ENCODE data around the gene C13orf42.

C13orf42 gene

DNA sequence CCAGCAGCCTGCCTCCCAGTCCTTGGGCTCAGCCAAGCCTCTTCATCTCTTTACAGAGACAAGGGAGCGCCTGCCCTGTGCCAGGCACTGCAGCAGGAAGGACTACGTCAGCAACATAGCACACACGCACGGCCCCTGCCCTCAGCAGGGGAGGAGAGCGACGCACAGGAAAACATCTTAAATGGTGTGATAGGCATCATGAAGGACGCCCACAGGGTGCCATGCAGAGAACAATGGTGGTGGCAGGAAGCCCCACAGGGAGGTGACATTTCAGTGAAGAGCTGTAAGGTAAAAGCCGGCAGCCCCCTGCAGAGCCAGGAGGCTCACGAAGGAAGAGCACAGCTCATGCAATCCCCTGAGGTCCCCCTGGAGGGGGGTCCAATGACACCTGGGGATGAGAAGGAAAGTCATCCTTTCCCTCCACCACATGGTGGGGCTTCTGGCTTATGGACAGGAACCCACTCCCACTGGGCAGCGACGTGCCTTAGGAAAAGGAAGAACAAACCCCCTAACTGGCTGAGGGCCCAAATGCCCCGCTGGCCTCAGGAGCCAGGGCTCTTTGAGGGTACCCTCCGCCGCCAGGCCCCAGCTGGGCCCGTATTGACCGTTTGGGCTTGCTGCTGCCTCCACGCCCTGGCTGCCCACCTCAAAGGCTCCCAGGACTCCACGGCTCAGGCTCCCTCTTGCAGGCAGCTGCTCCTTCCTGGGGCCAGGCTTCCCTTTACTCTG, 37.3 kb upstream of the C13orf42 start:
- TF ChIP-seq, protein P1, sequence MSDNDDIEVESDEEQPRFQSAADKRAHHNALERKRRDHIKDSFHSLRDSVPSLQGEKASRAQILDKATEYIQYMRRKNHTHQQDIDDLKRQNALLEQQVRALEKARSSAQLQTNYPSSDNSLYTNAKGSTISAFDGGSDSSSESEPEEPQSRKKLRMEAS (IDR thresholded peaks at IDR 0.05; ENCODE audit: low read depth, low read length): no peak
- no peak for TF ChIP-seq CTCF (IDR thresholded peaks at IDR 0.05; ENCODE audit: low read depth, low read length)
- no peak for TF ChIP-seq POLR2A (IDR thresholded peaks at IDR 0.05; ENCODE audit: extremely low read depth, insufficient read length)
- TF ChIP-seq MYC (IDR thresholded peaks at IDR 0.05; ENCODE audit: low read depth, low read length): no peak
- no peak for DNase-seq (ENCODE audit: low read depth)
- H3K4me3 ChIP-seq (ENCODE audit: low read depth, low read length): no peak overlapping the region

- TF ChIP-seq, protein P1 (IDR thresholded peaks at IDR 0.05; ENCODE audit: low read depth, low read length): no peak
- TF ChIP-seq MYC (IDR thresholded peaks at IDR 0.05; ENCODE audit: low read depth, low read length): no peak
- no peak for TF ChIP-seq CTCF (IDR thresholded peaks at IDR 0.05; ENCODE audit: low read depth, low read length)
- no peak for TF ChIP-seq POLR2A (IDR thresholded peaks at IDR 0.05; ENCODE audit: extremely low read depth, insufficient read length)
- no peak for DNase-seq (ENCODE audit: low read depth)
Observed at GRCh38 chr13:51147732-51148131, 36.7 kb upstream of the C13orf42 start.

GRCh38 chr13:51146667-51147066, 35.6 kb upstream of the C13orf42 start:
- DNase-seq (ENCODE audit: low read depth): no peak
- TF ChIP-seq, protein P1 (IDR thresholded peaks at IDR 0.05; ENCODE audit: low read depth, low read length): no peak
- TF ChIP-seq CTCF (IDR thresholded peaks at IDR 0.05; ENCODE audit: low read depth, low read length) (no peak), MYC (IDR thresholded peaks at IDR 0.05; ENCODE audit: low read depth, low read length) (no peak), POLR2A (IDR thresholded peaks at IDR 0.05; ENCODE audit: extremely low read depth, insufficient read length) (no peak)
- no peak overlapping the region for H3K4me3 ChIP-seq (ENCODE audit: low read depth, low read length)

More at GRCh38 chr13:51147732-51148131, 36.7 kb upstream of the C13orf42 start:
- H3K4me3 ChIP-seq (ENCODE audit: low read depth, low read length): no peak overlapping the region

DNA sequence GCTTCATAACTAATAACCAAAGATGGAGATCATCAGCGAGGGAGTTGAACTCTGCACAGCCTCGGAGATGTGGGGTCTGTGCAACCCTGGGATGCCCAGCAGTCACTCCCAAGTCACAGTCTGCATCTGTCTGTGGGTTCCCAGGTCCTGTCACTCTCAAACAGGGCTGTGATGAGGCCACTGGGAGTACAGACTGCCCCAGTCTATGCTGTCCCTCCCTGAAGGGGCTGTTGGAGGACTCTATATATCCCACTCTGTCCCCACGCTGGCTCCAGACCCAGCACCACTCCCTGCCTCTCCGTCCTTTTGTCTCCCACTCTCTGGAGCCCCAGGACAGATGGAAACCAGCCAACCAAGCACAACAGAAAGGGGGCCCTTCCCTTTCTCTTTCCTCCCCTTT, 26.2 kb upstream of the C13orf42 start:
- DNase-seq (ENCODE audit: low read depth): no peak
- H3K4me3 ChIP-seq (ENCODE audit: low read depth, low read length): no peak overlapping the region
- TF ChIP-seq, protein P1 (IDR thresholded peaks at IDR 0.05; ENCODE audit: low read depth, low read length): no peak

- DNase-seq (ENCODE audit: low read depth): no peak
- no peak for TF ChIP-seq CTCF (IDR thresholded peaks at IDR 0.05; ENCODE audit: low read depth, low read length)
- TF ChIP-seq MYC (IDR thresholded peaks at IDR 0.05; ENCODE audit: low read depth, low read length): no peak
- no peak for TF ChIP-seq POLR2A (IDR thresholded peaks at IDR 0.05; ENCODE audit: extremely low read depth, insufficient read length)
- TF ChIP-seq, protein P1 (IDR thresholded peaks at IDR 0.05; ENCODE audit: low read depth, low read length): no peak
Observed at GRCh38 chr13:51136276-51136980, 25.4 kb upstream of the C13orf42 start.

GRCh38 chr13:51134763-51135365, 23.8 kb upstream of the C13orf42 start:
- no peak for TF ChIP-seq MYC (IDR thresholded peaks at IDR 0.05; ENCODE audit: low read depth, low read length)
- TF ChIP-seq CTCF (IDR thresholded peaks at IDR 0.05; ENCODE audit: low read depth, low read length): no peak
- TF ChIP-seq, protein P1 (IDR thresholded peaks at IDR 0.05; ENCODE audit: low read depth, low read length): no peak
- TF ChIP-seq POLR2A (IDR thresholded peaks at IDR 0.05; ENCODE audit: extremely low read depth, insufficient read length): no peak
- H3K4me3 ChIP-seq (ENCODE audit: low read depth, low read length): no peak overlapping the region

More at GRCh38 chr13:51136276-51136980, 25.4 kb upstream of the C13orf42 start:
- H3K4me3 ChIP-seq (ENCODE audit: low read depth, low read length): no peak overlapping the region

More at GRCh38 chr13:51134763-51135365, 23.8 kb upstream of the C13orf42 start:
- no peak for DNase-seq (ENCODE audit: low read depth)
